NCI-H2029 (cell line): ENCODE results near the gene TMEM263.
A peak's percentile ranks its signal among the peaks of the same experiment; 100 is the strongest.
"Not testable (repeated sequence)": the region's sequence is repeated elsewhere in the genome, so short reads cannot be mapped to it uniquely, and the experiment has no call there.

Source experiments
- DNase-seq: peaks from one replicate; lab custom pipeline; 2025; lab: John Stamatoyannopoulos, UW

Gene TMEM263

DNA sequence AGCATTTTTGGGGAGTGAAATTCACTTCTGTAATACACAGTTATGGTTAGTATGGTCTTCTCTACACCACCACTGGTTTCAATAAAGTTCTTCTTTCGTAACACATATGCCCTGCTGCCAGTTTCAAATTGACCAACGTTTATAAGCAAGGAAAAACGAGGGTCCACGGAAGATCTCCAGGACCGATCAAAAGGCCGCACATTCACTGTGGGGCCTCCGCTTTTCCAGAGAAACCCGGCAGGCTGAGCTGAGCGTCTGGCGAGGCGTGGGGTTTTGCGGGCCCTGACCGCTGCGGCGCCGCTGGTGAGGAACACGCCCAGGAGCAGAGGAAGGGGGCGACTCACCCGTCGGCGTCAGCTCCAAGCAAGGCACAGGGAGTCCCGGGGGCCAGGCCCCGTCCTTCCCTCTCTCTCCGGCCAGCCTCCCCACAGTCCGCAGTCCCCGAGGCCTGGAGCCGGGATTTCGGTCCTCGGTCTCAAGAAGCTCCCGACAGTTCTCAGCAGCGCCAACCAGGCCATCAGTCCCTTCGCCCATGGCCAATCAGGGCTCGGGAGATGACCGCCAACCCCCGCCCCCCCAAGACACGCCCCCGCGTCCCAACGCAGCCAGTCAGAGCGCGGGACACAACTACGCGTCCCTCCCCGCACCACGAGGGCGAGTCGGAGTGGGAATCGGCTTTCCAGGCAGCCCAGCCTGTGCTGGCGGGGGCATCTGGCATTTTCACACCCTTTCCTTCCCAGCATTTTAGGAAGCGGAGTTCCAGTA is 31.1 kb downstream of the TMEM263 start, which contains the start of gene MTERF2:
Gene MTERF2 (minus strand): TSS at position 522 of the 765 bp plus-strand sequence. CDS start 8,432 bp downstream, outside the sequence.
- DNase-seq = peak; percentile 93

DNA sequence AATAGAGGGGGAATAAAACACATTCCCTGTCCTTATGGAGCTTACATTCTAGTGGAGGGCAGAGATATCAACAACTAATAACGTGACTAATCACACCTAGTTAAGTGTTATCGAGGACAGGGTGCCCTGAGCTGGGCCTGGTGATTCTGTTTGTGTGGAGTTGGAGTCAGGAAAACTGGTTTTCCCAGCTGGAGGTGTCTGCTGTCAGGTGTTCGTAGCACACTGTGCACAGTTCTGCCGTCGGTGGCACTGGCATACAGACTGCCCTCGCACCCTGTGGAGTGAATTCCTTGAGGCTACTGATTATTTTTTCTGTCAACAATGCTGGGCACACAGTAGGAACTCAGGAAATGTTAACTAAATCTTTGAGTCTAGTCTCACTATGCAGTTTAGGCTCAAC is 32.1 kb downstream of the TMEM263 start:
- no peak for DNase-seq

DNA sequence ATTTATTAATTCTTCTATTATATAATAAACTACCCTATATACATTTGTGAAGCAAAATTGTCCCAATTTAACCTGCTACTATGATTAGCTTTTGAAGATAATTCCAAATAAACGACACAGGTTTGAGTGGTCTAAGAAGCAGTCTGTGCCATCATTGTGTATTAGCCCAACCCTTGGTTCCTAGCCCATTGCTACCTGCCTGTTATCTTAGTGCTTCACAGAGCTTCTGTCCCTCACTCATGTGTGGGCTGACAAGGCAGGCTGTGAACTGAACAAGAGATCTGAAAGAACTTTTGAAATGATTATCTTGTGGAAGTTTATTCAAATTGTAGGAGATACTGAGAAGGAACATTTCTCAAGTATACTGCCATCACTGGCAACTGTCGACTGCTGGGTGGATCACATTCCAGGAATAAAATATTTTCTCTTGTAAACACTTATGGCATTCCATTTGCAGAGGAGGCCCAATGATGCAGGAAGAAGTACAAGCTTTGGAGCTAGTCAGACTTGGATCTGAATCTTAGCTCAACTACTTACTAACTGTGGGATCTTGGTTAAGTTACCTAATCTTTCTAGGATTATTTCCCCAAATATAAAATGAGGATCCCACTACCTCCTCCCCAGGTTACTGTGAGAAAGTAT is 39.0 kb downstream of the TMEM263 start:
- no peak for DNase-seq

DNA sequence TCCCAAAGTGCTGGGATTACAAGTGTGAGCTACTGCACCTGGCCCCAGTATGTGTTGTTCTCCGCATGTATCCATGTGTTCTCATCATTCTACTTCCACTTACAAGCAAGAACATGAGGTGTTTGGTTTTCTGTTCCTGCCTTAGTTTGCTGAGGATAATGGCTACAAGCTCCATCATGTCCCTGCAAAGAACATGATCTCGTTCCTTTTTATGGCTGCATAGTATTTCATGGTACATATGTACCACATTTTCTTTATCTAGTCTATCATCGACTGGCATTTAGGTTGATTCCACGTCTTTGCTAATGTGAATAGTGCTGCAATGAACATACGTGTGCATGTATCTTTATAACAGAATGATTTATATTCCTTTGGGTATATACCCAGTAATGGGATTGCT is 40.4 kb downstream of the TMEM263 start:
- DNase-seq = not testable (repeated sequence)

DNA sequence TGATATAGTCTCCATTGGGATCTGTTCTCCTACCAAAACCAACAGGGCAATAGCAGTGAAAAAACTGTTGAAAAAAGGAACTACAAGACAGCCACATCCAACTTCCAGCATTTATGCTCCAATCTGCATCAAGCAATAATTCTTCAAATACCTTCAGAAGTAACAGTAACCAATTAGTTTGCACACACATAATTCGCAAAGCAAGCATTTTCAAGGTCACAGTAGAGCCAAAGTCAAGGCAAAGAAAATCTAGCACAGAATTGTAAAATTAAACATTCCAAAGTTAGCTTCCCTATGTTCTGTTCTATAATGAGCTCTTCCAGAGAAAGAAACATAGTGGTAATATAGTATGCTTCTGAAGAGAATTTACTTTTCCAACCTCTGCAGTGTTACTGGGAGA is 42.2 kb downstream of the TMEM263 start:
- no peak for DNase-seq

DNA sequence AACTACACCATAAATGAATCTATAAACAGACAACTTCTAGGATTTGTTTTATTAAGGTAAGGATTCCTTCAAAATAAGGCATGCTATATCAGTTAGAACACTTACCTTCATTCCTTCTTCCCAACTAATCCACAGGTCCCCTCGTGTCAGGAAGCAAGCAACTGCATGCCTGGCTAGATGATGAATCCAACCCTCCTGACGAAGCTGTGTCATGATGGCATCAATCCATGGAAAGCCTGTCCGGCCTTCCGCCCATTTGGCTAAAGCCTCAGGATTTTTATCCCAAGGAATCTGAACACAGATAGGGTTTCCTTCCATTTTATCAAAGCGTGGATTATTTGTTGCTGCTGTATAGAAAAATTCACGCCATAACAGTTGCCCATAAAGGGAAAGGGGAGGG is 43.7 kb downstream of the TMEM263 start:
- no peak for DNase-seq

DNA sequence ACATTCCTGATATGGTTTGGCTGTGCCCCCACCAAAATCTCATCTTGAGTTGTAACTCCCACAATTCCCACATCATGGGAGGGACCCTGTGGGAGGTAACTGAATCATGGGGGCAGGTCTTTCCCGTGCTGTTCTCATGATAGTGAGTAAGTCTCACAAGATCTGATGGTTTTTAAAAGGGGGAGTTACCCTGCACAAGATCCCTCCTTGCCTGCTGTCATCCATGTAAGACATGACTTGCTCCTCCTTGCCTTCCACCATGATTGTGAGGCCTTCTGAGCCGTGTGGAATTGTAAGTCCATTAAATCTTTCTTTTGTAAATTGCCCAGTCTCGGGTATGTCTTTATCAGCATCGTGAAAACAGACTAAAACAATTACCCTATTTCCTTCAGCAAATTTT is 47.0 kb downstream of the TMEM263 start:
- not testable (repeated sequence) for DNase-seq

DNA sequence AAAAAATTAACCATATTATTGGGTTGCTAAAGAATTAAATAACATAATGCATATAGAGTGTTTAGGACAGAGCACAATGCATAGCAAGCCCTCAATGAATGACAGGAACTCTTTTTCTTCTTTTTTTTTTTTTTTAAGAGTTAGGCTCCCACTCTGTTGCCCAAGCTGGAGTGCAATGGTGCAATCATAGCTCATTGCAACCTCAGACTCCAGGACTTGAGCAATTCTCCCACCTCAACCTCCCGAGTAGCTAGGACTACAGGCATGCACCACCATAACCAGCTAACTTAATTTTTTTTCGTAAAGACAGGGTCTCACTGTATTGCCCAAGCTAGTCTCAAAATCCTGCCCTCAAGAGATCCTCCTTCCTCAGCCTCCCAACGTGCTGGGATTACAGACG is 51.7 kb downstream of the TMEM263 start:
- DNase-seq = no peak

DNA sequence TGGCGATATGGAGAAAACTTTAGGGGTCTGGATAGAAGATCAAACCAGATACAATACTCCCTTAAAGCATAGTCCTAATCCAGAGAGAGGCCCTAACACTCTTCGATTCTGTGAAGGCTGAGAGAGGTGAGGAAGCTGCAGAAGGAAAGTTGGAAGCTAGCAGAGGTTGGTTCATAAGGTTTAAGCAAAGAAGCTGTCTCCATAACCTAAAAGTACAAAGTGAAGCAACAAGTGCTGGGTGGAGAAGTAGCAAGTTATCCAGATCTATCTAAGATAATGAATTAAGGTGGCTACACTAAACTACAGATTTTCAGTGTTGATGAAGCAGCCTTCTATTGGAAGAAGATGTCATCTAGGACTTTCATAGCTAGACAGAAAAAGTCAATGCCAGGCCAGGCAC is 55.8 kb downstream of the TMEM263 start:
- DNase-seq = no peak

DNA sequence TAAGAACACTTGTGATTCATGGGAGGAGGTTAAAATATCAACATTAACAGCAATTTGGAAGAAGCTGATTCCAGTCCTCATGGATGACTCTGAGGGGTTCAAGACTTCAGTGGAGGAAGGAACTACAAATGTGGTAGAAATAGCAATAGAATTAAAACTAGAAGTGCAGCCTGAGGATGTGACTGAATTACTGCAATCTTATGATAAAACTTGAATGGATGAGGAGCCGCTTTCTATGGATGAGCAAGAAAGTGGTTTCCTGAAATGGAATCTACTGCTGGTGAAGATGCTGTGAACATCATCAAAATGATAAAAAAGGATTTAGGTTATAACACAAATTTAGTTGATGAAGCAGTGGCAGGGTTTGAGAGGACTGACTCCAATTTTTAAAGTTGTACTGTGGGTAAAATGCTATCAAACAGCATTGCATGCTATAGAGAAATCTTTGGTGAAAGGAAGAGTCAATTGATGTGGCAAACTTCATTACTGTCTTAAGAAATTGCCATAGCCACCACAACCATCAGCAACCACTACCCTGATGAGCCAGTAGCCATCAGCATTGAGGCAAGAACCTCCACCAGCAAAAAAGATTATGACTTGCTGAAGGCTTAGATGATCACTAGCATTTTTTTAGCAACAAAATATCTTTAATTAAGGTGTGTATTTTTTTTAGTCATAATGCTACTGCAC is 57.2 kb downstream of the TMEM263 start:
- DNase-seq = no peak

DNA sequence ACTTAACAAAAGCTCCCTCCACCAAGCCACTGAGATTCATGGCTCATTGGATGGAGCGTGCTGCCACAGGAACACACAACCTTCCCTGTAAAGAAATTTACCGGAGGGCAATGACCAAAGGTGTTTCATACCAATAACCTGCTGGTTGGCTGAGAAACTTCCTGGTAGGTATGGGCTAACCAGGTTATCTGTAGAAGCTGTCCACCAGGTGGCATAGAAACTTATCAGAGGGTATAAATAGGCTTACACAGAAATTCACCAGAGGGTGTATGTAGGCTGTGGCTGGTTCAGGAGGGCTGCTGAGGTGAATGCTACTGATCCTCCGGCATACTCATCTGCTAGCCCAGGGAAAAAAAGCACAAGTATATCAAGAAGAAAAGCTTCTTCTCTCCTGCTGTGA is 58.3 kb downstream of the TMEM263 start:
- DNase-seq = peak; percentile 47

DNA sequence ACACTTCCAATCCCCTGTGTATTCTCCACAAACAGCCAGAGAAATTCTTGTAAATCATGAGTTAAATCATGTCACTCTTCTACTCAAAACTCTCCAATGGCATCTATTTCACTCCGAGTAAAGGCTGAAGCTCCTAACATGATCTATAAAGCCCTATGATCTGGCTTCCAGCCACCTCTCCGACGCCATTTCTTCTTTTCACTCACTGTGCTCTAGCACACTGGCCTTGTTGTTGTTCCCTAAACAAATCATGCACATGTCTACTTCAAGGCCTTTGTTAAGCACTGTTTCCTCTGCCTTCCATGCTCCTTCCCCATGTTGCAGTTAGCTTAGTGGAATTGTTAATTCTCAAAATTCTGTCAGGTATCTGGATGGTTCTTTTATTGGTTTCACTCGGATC is 61.3 kb downstream of the TMEM263 start:
- no peak for DNase-seq

DNA sequence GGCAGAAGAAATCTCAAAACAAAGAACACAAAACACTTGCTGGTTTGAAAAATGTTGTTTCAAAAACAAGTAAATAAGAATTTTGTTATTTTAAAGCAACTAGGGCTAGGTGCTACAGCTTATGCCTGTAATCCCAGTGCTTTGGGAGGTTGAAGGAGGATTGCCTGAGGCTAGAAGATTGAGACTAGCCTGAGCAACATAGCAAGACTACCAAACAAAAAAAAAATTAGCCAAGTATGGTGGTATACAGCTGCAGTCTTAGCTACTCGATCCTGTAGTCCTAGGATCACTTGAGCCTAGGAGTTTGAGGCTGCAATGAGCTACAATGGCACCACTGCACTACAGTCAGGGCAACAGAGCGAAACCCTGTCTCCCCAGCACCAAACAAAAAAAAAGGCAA is 63.8 kb downstream of the TMEM263 start:
- DNase-seq = no peak
